NCI-H226 (cell line): ENCODE data around the gene NOL11.
A peak's percentile ranks its signal among the peaks of the same experiment; 100 is the strongest.
"Not testable (repeated sequence)": the region's sequence is repeated elsewhere in the genome, so short reads cannot be mapped to it uniquely, and the experiment has no call there.

ENCODE experiments used
- DNase-seq: peaks from one replicate; pipeline ENCODE4 v3.0.0-alpha.2; 2015

NOL11 gene

DNA sequence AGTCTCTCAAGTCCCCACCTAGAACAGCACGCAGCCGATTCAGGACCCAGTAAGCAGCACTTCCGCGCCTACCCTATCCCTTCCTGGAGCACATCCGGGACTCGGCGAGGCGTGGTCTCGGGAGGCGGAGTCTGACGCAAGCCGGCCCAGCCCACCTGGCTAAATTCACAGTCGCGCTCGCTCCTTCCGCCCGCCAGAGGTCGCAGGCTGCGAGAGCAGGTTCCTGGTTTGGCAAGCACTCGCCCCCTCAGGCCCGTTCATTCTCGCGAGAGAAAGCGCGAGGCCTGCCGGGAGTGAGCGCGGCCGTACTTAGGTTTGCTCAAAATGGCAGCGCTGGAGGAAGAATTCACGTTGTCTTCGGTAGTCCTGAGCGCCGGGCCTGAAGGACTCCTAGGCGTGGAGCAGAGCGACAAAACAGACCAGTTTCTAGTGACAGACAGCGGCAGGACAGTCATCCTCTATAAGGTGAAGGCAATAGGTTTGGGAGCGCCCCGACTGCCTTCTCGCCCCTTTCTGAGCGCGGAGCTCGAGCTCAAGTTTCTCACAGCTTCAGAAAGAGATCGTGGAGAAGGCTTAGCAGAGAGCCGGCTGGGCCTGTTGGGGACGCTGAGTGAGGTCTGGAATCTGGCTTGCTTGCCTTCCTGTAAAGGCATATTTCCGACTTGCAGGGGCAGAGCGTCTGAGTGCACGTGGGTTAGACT lies at the start of gene NOL11:
Gene NOL11 (plus strand): TSS at position 313 of the 701 bp plus-strand sequence. CDS start 12 bp downstream, at position 325.
- peak; percentile 91 for DNase-seq

DNA sequence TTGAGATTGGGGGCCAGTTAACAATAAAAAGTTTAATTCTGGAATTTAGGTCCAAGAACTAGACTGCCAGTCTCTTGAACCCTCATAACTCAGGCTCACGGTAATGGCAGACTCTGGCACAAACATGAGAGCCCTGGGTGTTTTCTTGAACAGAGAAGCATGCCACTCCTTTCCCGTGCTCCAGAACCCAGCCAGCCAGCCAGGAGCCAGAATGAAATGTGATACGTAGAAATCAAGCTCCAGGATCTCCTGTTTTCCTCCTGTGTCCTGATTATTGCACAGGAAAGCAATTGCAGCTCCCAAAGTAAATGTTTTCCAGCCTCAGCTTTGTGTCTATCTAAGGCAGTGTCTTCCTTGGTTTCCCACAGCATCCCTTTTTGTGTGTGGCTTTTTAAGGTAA lies 46.2 kb upstream of the NOL11 start:
- DNase-seq: no peak

DNA sequence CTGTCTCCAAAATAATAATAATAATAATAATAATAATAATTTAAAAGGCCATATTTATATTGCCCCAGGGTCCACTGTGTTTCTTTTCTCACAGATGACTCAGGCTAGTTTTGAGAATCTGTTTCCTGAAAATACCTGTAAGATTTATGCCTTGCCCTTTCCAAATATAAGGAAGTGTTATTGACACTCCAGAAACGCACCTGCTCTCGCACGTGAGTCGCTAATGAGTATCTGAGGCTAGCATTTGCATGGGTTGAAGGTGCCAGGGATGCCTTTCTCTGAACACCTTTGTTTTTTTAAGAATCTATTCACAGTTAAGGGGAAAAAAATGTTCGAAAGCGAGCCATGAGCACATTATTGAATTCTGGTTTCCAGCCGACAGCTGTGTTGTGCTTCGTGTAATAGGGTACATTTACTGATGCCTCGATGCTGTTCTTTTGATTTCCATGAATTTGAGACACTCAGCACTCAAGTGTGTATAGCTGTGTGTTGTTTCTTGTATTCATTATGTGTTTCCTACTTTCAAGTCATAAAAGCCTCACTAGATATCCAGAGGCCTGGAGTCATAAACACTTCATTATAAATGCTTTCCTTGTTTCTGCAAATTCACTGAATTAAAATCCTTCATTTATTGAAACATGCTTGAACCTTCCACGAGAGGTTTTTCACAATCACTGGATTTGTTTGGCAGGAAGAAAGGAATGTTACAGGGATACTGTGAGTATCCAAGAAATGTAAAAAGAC lies 45.0 kb upstream of the NOL11 start:
- DNase-seq: no peak

DNA sequence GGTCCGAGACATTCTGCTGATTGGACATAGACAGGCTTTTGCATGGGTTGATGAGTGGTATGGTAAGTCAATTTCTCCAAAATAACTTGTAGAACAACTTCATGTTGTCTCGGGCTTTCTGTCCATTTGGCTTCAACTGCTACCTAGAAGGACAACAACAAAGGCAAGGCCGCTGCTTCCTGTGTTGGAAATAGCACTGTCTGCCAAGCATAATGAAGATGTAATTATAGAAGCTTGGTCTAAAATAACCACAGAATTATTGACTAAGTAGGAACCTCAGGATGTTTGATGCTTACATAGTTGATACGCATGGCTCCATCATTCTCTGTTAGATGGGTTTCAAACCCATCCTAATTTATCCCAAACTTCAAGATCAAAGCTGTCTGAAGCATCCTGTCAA lies 42.3 kb upstream of the NOL11 start:
- DNase-seq: no peak

DNA sequence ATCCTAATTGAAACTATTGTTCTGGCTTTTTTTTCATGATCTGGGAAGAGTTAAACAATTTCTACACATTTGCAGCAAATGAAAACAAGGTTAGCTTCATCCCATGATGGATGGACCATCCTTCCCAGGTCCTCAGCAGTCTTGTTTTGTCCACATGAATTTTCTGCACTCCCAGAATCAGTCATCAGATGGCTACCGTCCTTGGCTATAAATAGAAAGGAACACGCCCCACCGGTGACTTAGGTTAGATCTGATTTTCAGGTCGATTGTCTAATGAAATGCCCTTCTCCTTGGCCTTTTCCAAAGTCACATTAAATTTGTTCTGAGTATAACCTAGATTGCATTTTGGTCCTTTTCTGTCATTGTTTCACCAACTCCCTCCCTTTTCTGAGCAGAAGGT lies 41.4 kb upstream of the NOL11 start:
- no peak for DNase-seq

DNA sequence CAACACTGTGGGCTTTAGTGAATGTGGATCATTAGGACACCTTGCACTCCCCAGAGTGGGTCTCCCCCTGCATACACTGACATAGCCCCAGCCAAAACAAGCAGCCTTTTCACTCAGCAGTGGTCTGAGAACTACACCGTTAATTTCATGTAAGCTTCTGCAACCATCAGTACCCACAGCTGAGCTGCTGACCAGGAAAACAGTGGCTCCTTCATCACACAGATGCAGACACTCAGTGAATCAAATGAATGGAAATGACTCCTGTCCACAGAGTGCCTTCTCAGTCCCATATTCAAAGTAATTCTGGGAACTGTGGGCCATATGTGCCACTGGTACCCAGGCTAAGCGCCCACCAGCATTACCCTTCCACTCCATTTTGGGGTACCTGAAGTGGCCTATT lies 39.3 kb upstream of the NOL11 start:
- DNase-seq: no peak

DNA sequence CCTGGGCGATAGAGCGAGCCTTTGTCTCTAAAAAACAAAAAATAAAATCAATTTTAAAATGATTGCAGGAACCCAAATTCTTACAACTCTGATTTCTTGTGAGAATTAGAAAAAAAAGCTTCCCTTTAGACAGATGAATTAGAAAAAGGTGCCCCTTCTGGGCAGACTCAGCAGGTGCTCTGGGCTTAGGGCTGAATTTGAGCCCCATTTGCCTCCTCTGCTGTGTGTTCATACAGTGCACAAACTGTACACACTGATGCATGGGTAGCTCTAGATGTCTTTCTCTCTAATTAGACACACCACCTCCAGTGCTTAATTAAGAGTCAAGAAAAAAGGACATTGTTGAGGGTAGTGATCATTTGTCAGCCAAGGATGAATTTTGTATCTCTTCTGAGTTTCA lies 38.5 kb upstream of the NOL11 start:
- no peak for DNase-seq

DNA sequence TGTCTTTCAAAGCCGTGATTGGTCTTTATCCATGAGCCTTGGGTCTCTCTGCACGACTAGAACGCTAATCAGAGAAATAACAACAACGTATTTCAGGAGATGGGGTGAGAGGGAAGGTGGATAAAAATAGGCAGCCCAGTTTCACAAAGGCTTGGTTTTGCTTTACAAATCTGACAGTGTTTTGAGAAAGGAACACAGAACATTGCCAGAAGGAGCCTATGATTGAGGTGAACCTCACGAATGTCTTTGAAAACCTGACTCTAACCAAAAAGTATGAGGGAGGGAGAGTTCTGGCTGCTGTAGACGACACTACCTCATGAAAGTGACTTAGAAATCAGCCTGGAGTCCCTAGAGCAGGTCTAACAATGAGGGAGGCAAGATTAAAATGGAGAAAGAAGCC lies 38.0 kb upstream of the NOL11 start:
- DNase-seq: no peak

DNA sequence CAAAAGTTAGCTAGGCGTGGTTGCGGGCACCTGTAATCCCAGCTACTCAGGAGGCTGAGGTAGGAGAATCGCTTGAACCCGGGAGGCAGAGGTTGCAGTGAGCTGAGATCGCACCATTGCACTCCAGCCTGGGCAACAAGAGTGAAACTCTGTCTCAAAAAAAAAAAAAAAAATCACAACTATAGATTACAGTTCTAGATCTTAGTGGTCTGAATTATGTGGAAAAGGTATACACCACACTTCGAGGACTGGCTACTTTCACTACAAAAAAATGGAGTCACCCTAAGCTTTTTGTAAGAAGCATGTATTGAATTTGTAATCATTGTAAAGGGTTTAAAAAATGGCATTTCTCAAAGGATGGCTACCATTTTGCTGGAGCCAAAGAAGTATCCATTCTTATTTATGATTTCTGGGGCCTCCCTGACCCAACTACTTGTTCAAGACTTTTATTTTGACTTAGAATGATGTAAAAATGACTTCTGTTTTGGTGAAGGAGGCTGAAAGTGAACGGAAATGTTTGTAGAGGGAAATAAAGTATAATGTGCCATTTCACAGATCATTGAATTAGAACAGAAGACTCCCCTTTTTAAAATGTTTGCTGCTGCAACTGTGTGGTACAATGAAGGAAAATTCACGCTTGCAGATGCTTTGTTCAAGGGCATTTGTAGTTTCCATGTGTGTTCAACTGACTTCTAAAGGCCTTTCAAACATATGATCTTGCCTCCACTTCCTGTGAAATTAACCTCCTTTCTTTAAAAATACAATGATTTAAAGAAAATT lies 37.1 kb upstream of the NOL11 start:
- no peak for DNase-seq

DNA sequence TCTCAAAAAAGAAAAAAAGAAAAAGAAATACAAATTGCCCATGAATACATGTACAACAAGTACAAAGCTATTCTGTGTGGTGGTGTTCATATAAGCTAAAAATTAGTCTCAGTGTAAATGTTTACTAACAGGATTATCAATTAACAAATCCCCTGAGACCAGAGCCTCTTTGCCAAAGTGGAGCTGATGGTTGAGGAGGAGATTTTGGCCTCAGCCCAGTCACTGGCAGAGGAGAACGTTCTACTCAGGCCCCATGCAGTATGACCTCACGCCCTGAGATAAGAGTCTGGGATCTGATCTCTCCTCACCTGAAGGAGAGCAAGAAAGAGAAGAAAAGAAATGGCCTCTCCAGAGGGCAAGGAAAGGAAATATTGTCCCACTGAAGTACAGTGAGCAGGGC lies 35.5 kb upstream of the NOL11 start:
- no peak for DNase-seq

DNA sequence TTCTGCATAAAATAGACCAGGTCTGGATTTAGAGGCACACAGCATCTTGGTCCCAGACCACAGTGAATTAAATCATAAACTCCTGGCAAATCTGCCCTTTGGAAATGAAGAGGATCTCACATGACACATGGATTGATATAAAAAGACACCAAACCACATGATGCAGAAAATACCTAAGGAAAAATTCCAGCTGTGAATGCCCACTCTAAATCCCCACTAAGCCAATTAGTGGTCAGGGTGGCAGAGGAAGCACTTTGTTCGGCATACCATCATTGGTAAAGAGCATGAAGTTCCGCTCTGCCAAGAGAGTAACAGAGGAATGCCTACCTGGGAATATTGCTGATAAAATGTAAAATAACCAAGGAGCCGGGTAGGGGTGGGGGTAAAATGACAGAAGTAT lies 32.4 kb upstream of the NOL11 start:
- no peak for DNase-seq

DNA sequence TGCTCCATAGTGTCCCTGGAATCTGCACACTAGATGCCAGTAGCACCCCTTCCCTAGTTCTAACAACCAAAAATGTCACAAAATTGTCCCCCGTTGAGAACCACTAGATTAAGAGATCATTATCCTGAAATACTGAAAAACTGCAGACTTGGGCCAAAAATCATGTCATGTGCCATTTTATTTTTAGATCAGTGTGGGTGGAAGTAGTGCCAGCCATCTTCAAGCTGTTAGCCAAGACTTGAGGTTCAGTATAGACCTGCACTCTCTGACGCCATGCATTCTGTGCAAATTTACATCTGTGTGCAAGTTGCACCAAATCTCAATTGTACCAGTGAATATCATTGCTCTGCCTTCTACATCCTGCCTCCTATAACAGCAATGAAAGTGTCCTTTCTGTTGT lies 31.5 kb upstream of the NOL11 start:
- DNase-seq: no peak

DNA sequence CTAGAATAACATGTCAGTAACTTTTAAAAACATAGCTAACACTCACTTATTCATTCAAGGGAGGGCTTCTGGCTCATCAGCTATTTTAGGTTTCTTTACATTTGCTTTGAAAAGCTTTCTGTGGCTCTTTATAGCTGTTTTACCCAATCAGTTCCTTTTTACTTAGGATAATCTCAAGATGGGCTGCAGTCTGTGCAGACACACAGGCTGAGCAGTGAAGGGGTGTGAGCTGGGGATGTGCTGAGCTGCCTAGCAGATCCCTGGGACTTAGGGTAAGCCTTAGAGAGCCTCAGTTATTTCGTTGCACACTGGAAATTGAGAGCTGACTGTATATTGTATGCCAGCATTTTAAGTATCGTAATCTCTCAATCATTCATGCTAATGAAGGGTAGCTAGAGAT lies 30.2 kb upstream of the NOL11 start:
- DNase-seq: no peak

DNA sequence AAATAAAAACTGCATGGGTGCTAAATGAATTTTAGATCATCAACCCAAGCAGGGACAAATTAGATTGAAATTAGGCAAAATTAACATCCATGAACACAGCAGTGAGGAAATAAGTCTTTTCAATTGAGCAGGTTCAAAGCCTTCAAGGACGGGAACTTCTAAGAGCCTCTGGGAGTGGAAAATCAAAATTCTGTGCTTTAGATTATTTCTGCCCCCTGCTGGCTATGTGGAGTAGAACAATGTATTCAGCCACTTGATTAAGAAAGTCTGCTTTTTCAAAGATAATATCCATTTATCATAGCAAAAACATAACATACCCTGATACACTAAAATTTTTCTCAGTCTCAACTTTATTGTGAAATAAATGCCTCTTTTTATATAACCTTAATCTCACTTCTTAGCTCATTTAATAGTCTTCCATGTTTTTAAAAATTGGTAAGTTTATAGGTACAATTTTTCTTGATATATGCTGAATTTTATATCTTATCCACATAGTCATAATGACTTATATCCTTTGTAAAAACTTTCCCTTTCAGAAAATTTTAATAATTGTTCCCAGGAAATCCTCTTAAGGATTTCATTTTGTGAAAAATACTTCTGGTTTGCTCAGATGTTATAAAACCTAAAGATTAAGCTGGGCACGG lies 28.1 kb upstream of the NOL11 start:
- peak; percentile 13 for DNase-seq

DNA sequence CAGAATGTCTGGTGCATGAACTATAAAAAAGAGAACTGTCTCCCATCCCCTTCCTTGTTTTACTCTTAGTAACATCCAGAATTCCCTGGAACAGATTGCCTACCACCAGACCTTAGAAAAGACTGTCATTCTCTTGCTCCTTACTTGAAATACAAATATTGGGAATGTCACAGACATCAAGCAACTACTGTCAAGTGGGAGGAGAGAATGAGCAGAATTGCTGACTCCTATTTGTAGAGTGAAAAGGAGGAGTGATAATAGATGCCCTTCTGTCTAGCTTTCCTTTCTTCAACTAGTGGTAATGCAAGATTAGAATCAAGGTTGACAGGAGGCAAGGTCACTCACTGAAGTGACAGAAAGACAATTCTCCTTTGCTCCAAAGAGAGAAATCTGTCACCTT lies 23.9 kb upstream of the NOL11 start:
- no peak for DNase-seq

DNA sequence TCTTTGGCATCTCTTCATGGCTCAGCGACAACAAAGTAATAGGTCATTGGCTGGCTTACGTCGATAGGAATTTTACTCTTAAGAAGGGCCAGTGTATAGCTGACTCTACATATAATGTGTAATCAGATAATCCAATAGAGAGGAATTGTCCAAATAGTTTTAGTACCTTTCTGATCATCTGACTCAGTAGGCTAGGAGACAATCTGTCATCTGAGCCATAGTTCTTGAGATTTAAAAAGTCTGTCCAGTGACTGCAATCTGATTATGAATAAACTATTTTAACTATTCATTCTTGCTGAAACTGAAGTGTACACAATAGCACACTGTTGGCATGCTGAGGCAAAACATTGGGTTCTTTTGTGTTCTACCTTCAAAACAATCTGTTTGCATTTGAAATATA lies 21.4 kb upstream of the NOL11 start:
- no peak for DNase-seq

DNA sequence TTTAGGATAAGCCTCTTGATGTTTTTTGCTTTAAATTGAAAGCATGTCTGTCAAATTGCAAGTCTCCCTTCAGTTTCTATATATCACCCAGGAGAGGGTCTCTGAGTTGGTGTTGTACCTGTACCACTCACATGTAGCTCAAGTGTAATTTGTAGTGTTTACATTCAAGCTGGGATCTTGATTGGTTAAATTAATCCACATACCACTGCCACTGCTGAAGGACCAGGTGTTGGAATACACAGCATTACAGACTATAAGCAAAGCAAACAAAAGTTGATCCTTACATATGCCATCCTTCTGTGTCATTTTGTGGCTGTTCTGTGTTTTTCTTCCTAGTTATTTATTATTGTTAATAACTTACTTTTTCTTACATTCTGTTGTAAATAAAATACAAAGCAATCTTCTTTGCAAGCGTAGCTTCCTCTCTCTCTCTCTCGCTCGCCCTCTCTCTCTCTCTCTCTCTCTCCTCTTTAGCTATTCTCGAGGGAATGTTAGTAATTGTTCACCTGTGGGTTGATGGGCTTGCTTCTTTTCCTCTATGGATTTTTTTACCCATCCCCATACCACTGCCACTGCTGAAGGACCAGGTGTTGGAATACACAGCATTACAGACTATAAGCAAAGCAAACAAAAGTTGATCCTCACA lies 20.8 kb upstream of the NOL11 start:
- no peak for DNase-seq

DNA sequence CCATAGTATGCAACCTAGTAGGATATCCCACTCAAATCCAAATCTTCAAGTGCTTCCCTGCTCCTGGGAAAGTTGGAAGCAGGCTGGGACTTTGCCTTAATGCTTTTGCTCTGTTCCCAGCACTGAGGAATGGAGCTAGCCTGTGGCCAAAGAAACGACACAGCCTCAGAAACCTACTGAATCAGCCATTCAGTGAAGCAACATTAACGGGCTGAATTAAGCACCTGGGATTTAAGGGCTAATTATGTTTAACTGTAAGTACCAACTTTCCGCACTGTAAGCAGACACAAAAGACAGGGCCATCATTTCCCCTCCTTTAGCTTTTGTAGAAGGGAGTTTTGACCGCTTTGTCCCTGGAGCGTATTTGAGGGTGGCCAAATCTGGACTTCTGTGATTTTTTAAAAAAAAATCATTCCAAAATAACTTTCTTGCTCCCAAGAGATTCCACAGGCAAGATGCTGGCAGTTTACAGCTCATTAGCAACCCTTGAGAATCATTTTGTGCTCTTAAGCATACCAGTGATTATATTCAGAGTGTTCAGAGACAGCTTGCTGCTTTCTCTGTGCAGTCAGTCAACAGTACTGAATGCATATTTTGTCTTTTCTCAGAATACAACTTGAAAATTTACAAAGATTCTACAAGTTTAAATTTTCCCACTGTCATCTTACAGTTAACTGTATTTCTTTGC lies 17.6 kb upstream of the NOL11 start:
- no peak for DNase-seq

DNA sequence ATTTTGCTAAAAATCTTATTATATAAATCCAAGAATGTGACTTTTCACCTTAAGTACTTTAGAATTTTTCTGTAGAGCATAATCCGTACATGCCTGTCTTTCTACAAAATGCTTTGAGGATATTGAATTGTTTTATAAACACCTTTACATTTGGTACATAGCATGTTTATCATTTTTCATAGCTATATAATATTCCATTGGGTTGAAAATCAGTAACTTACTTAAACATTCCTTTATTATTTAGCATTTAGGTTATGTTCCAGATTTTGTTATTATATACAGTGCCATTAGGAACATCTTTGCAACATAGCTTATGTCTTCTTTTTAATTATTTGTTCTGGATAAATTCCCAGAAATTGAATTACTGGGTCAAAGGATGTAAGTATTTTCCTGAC lies 17.0 kb upstream of the NOL11 start:
- no peak for DNase-seq

DNA sequence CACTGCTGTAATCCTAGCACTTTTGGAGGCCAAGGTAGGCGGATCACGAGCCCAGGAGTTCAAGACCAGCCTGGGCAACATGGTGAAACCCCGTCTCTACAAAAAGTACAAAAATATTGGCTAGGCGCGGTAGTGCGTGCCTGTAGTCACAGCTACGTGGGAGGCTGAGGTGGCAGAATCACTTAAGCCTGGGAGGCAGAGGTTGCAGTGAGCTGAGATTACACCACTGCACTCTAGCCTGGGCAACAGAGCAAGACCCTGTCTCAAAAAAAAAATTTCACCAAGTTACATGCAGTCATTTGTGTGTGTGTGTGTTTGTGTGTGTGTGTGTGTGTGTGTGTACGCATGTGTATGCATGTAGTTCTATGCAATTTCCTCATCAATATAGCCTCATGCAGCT lies 14.9 kb upstream of the NOL11 start:
- not testable (repeated sequence) for DNase-seq

DNA sequence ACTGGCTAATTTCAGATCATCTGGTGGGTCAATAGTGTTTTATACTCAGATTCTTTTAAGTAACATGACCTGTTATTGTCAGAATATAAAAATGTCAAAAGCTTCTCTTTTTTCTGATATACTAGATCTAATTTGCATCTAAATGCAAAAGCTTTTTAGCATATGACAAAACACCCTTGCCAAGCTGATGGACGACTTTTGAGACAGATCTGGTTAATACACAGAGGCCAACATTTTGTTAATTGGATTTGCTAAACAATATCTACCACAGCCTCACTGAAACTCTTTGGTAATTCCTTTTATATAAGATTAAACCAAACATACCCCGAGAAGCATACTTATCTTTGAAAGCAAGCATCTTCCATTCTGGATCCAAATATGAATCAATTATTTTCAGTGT lies 10.3 kb upstream of the NOL11 start:
- no peak for DNase-seq

DNA sequence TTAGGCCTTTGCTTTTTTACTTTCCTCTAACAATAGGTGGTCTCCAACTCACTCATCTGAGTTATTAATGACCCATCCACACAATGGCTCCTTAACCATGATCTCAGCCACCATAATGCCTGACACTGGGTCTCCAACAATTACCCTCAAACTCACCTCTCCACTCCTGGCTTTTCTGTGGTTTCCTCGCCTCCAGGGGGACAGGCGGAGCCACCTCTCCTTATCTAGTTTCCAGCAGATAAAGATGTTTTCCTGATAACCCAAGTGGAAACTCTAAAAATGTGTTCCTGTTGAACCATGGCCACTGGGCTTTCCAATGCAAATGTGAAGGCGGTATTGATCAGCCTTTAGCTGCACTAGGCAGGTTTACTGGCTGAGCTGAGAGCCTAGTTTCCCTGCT lies 9.4 kb upstream of the NOL11 start:
- no peak for DNase-seq
